Thyroid gland (tissue), 4 donors: ENCODE results near the gene KIAA1614. TPM values are rescaled to one million over a fixed set of nuclear protein-coding genes. Genes with fewer than 3 reads are reported as not detected.

Source experiments
- DNase-seq, 2 donors: peaks; one replicate each; pipeline ENCODE4 v3.0.0-alpha.2; 2019
- H3K27ac ChIP-seq, 3 donors: fragments of 200-600 bp; sonication (generic); 1 replicate in 2 of 3; 2 replicates in 1 of 3; pipeline ENCODE4 v1.5.1; 2016 to 2019; ENCODE audit warnings: mild to moderate bottlenecking in 1 of 3, moderate library complexity in 1 of 3
- H3K27me3 ChIP-seq: fragments of 200-600 bp; sonication (generic); one replicate; pipeline ENCODE4 v1.5.1; 2019
- H3K36me3 ChIP-seq, 2 donors: fragments of 200-600 bp; sonication (generic); one replicate each; pipeline ENCODE4 v1.5.1; 2016 to 2019
- H3K4me1 ChIP-seq, 2 donors: fragments of 200-600 bp; sonication (generic); one replicate each; pipeline ENCODE4 v1.5.1; 2017 to 2019
- H3K4me3 ChIP-seq, 3 donors: fragments of 200-600 bp; sonication (generic); replicated peaks in 1 of 3; 1 replicate in 2 of 3; 2 replicates in 1 of 3; pipeline ENCODE4 v1.5.1; 2016; ENCODE audit warnings: mild to moderate bottlenecking in 1 of 3
- H3K9me3 ChIP-seq: fragments of 200-600 bp; sonication (generic); one replicate; pipeline ENCODE4 v1.5.1; 2017
- POLR2A ChIP-seq, 2 donors: fragments of 450-650 bp; IDR thresholded peaks; one replicate each; pipeline ENCODE4 v1.6.1; 2017; ENCODE audit warnings: antibody characterized with exemption in 2 of 2, mild to moderate bottlenecking in 2 of 2, moderate library complexity in 1 of 2
- WGBS, 2 donors: methylation state at CpG; one replicate each; pipeline ENCODE4 v1.1.5; 2017; 5-methylcytosine and 5-hydroxymethylcytosine counted together
- intact Hi-C: fragments of 100-400 bp; cut with DNase I; formaldehyde crosslinking; loops from one replicate; pipeline ENCODE4 v1.15.1; 2023
- total RNA-seq, 4 donors: library from RNA; depleted of rRNA; stranded (reverse); fragments of >200 nt; gene quantifications; one replicate each; pipeline ENCODE4 v1.2.3, GENCODE V29; 2016
- TF ChIP-seq, protein P1 (sequence below), 6 experiments: fragments of 200-600 bp in 3 of 6; fragments of 450-650 bp in 3 of 6; sonication (generic) in 3 of 6; IDR thresholded peaks; one replicate each; pipeline ENCODE4 v1.5.1; 2016 to 2019; ENCODE audit warnings: antibody characterized with exemption in 6 of 6, mild to moderate bottlenecking in 2 of 6, inconsistent platforms in 1 of 6, moderate library complexity in 1 of 6

Gene KIAA1614
- total RNA-seq, 4 donors from 2014 or later, result 8.7 to 16.7 (median 12.5) TPM

- intact Hi-C loops, result no loop called here
- no peak for TF ChIP-seq POLR2A (IDR thresholded peaks at IDR 0.05)
- TF ChIP-seq, protein P1, sequence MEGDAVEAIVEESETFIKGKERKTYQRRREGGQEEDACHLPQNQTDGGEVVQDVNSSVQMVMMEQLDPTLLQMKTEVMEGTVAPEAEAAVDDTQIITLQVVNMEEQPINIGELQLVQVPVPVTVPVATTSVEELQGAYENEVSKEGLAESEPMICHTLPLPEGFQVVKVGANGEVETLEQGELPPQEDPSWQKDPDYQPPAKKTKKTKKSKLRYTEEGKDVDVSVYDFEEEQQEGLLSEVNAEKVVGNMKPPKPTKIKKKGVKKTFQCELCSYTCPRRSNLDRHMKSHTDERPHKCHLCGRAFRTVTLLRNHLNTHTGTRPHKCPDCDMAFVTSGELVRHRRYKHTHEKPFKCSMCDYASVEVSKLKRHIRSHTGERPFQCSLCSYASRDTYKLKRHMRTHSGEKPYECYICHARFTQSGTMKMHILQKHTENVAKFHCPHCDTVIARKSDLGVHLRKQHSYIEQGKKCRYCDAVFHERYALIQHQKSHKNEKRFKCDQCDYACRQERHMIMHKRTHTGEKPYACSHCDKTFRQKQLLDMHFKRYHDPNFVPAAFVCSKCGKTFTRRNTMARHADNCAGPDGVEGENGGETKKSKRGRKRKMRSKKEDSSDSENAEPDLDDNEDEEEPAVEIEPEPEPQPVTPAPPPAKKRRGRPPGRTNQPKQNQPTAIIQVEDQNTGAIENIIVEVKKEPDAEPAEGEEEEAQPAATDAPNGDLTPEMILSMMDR (IDR thresholded peaks at IDR 0.05), result no peak
- H3K4me1 ChIP-seq, result peaks cover 15 to 17% of the 10 kb centered on the region in 2 donors
- H3K27ac ChIP-seq, result no peak overlapping the region
- H3K27me3 ChIP-seq, result no peaks in the 10 kb centered on the region
- no peak for DNase-seq
- no peak overlapping the region for H3K4me3 ChIP-seq
- H3K9me3 ChIP-seq, result no peaks in the 10 kb centered on the region
- peaks cover 10 to 11% of the 10 kb centered on the region in 2 donors for H3K36me3 ChIP-seq
Observed at GRCh38 chr1:180933141-180933540, 20.4 kb downstream of the KIAA1614 start.

DNA sequence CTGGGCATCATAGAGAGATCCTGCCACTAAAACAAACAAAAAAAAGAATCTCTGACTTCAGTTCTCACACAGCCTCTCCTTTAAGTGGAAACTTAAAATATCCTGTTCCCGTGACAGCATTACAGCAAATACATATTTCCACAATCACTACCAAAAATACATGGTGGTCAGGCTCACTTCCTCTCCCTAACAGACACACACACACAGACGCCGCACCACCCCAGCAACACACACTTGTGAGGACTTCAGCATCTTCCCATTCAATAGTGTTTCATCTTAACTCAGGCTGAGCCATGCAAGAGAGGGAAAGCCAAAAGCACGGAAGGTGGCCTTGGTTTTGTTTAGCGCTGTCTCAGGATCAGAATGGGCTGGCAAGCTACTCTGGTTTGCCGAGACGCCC, 21.9 kb downstream of the KIAA1614 start:
- WGBS, 2 donors, result 85 to 87% methylated on average over 4 to 7 of the region's 7 CpGs
- H3K9me3 ChIP-seq, result no peaks in the 10 kb centered on the region
- H3K4me1 ChIP-seq, result peaks cover under 1 to 3% of the 10 kb centered on the region in 2 donors
- H3K27me3 ChIP-seq, result no peaks in the 10 kb centered on the region
- DNase-seq, result no peak
- no peak overlapping the region for H3K4me3 ChIP-seq
- intact Hi-C loops, result no loop called here
- TF ChIP-seq, protein P1 (IDR thresholded peaks at IDR 0.05), result no peak
- no peak for TF ChIP-seq POLR2A (IDR thresholded peaks at IDR 0.05)
- no peak overlapping the region for H3K27ac ChIP-seq
- peaks cover 10 to 11% of the 10 kb centered on the region in 2 donors for H3K36me3 ChIP-seq

GRCh38 chr1:180935326-180936109, 22.8 kb downstream of the KIAA1614 start:
- 82 to 84% methylated on average over 19 to 30 of the region's 45 CpGs for WGBS, 2 donors
- no peak for DNase-seq
- no peaks in the 10 kb centered on the region for H3K9me3 ChIP-seq
- H3K36me3 ChIP-seq, result peaks cover 10 to 11% of the 10 kb centered on the region in 2 donors
- no peaks in the 10 kb centered on the region for H3K4me1 ChIP-seq
- H3K27me3 ChIP-seq, result no peaks in the 10 kb centered on the region
- no peak overlapping the region for H3K4me3 ChIP-seq
- no peak overlapping the region for H3K27ac ChIP-seq
- intact Hi-C loops, result no loop called here
- TF ChIP-seq POLR2A (IDR thresholded peaks at IDR 0.05), result no peak
- TF ChIP-seq, protein P1 (IDR thresholded peaks at IDR 0.05), result no peak

DNA sequence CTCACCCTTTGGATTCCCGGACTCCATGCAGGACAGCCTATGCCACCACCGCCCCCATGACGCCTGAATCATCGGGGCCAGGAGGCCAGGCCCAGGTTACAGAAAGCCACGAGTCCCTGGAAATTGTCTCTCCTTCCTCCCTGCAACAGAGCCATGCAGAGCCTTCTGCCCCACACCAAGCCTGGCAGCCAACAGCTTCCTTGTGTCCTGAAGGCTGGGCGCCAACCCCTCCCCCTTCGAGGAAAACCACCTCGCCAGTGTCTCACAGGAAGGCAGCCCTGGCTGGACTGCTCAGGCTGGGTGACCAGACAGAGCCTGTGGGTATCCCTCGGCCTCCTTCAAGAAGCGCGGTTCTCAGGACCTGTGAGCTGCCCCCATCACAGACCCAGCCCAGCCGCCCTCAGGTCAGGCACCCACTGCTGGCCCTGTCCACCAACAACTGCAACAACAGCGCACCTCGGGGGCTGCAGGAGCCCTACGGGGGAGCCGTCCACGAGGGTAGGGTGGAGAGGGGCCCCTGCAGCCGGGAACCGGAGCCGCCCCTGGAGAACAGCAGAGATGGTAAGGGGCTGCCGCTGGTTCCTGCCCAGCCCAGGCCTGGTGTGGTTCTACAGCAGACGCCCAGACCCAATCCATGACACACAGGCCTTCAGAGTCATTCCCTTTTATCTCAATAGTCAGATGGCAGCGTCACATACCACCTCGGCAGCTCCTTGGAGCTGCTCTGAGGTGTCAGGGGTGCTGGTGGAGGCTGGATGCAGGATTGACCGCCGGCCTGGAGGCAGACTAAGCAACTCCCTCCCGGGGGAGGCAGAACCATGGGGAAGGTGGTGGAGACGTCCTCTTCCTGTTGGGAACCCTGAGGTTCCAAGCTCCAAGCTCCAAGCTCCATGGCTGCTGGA, 23.7 kb downstream of the KIAA1614 start:
- Histone ChIP-seq H3K27me3 (no peaks in the 10 kb centered on the region), H3K4me3 (no peak overlapping the region), H3K4me1 (no peaks in the 10 kb centered on the region), H3K27ac (no peak overlapping the region), H3K36me3 (peaks cover 10 to 11% of the 10 kb centered on the region in 2 donors), H3K9me3 (no peaks in the 10 kb centered on the region)
- intact Hi-C loops, result no loop called here
- 94 to 95% methylated on average over 21 to 23 of the region's 28 CpGs for WGBS, 2 donors
- DNase-seq, result no peak
- TF ChIP-seq, protein P1 (IDR thresholded peaks at IDR 0.05), result no peak
- no peak for TF ChIP-seq POLR2A (IDR thresholded peaks at IDR 0.05)

- Histone ChIP-seq H3K4me3 (no peak overlapping the region), H3K36me3 (peaks cover 10 to 11% of the 10 kb centered on the region in 2 donors), H3K27ac (no peak overlapping the region), H3K4me1 (no peaks in the 10 kb centered on the region), H3K9me3 (no peaks in the 10 kb centered on the region), H3K27me3 (no peaks in the 10 kb centered on the region)
- intact Hi-C loops, result no loop called here
- TF ChIP-seq, protein P1 (IDR thresholded peaks at IDR 0.05), result no peak
- TF ChIP-seq POLR2A (IDR thresholded peaks at IDR 0.05), result no peak
- WGBS, 2 donors, result 100% methylated on average over 1 of the region's 1 CpG
- DNase-seq, result no peak
Observed at GRCh38 chr1:180937012-180937372, 24.3 kb downstream of the KIAA1614 start.
